ENCODE data around the gene CHD1L.

GRCh38 chr1:147223740-147224615 lies 18.5 kb upstream of the CHD1L start:
- TF ChIP-seq POLR2AphosphoS5 (IDR thresholded peaks at IDR 0.05; ENCODE audit: low read depth, low read length) (no peak), SIN3A (IDR thresholded peaks at IDR 0.05; ENCODE audit: borderline replicate concordance, insufficient read depth, low read length) (no peak), TAF1 (IDR thresholded peaks at IDR 0.05; ENCODE audit: borderline replicate concordance, insufficient read depth, low read length) (no peak), FOXP2 (optimal IDR thresholded peaks at IDR 0.05; ENCODE audit: borderline replicate concordance, extremely low read depth, extremely low read length, insufficient read depth) (no peak)
